ENCODE data around the gene S100A3.
"Not testable (repeated sequence)": the region's sequence is repeated elsewhere in the genome, so short reads cannot be mapped to it uniquely, and the experiment has no call there.

The S100A3 gene

DNA sequence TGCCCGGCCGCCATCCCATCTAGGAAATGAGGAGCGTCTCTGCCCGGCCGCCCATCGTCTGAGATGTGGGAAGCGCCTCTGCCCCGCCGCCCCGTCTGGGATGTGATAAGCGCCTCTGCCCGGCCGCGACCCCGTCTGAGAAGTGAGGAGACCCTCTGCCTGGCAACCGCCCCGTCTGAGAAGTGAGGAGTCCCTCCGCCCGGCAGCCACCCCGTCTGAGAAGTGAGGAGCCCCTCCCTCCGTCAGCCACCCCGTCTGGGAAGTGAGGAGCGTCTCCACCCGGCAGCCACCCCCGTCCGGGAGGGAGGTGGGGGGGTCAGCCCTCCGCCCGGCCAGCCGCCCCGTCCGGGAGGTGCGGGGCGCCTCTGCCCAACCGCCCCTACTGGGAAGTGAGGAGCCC, 33.8 kb upstream of the S100A3 start:
- H3K27me3 ChIP-seq (ENCODE audit: control insufficient read depth in 3 of 3, insufficient read depth in 3 of 3, low read depth in 1 of 3, low read length in 3 of 3): not testable (repeated sequence)
- WGBS, 2 donors (ENCODE audit: extremely low coverage in 2 of 2, insufficient read length in 2 of 2, insufficient replicate concordance in 1 of 2): no CpG with 5 or more reads among the region's 34 CpGs

DNA sequence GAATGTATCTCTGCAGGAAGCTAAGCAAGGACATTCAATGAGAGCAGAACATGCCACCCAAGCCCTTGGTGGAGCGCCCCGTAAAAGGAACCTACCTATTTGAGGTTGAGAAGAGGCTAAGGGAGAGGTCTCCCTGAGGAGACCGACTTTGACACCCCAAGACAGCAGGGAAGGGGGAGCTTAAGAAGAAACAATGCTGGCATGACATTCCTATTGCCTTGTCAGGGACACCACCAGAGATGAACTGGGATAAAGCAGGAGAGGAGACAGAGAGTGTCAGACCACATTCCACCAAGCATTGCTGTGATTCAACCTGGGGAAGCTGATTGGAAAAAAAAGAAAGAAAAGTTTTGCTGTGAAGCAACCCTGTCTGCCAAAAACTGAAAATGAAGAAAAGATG, 29.9 kb upstream of the S100A3 start:
- WGBS, 2 donors (ENCODE audit: extremely low coverage in 2 of 2, insufficient read length in 2 of 2, insufficient replicate concordance in 1 of 2): no CpG with 5 or more reads among the region's 3 CpGs
- Histone ChIP-seq H2BK5ac (ENCODE audit: low read length) (no peak overlapping the region), H3K18ac (ENCODE audit: low read length) (no peak overlapping the region), H2AFZ (ENCODE audit: low read length) (peak overlapping the region; percentile 51), H2BK15ac (ENCODE audit: low read length) (no peak overlapping the region), H2BK12ac (ENCODE audit: low read length) (no peak overlapping the region), H3K79me1 (ENCODE audit: low read depth, low read length) (no peaks in the 10 kb centered on the region), H3K4me3 (ENCODE audit: low read length in 2 of 2) (no peak overlapping the region), H4K91ac (ENCODE audit: low read depth, low read length, poor library complexity) (no peak overlapping the region), H3K14ac (ENCODE audit: low read length) (no peak overlapping the region), H3K36me3 (replicated peaks in 1 of 2; ENCODE audit: control insufficient read depth in 2 of 2, insufficient read depth in 2 of 2, low read length in 2 of 2) (no peaks in the 10 kb centered on the region), H3K9me3 (replicated peaks in 1 of 2; ENCODE audit: control insufficient read depth in 2 of 2, insufficient read depth in 1 of 2, low read depth in 1 of 2, low read length in 2 of 2) (no peaks in the 10 kb centered on the region), H3K4ac (ENCODE audit: low read length) (no peak overlapping the region), H4K8ac (ENCODE audit: low read depth, low read length) (no peak overlapping the region), H2BK120ac (ENCODE audit: low read depth, low read length) (no peak overlapping the region), H3K4me2 (ENCODE audit: insufficient read depth, low read length, poor library complexity, severe bottlenecking) (no peak overlapping the region), H3K27ac (replicated peaks; ENCODE audit: low read length) (no peak overlapping the region), H3K23ac (ENCODE audit: low read depth, low read length, poor library complexity) (no peak overlapping the region), H3K4me1 (ENCODE audit: control insufficient read depth in 2 of 2, insufficient read depth in 1 of 2, low read depth in 1 of 2, low read length in 2 of 2) (peaks cover 8 to 15% of the 10 kb centered on the region in 2 donors), H3K9ac (ENCODE audit: low read depth, low read length, poor library complexity) (no peak overlapping the region), H3K27me3 (ENCODE audit: control insufficient read depth in 3 of 3, insufficient read depth in 3 of 3, low read depth in 1 of 3, low read length in 3 of 3) (no peaks in the 10 kb centered on the region), H2AK5ac (ENCODE audit: low read depth, low read length) (no peak overlapping the region)
- DNase-seq (ENCODE audit: low spot score): no peak

More for the DNA sequence above, 33.8 kb upstream of the S100A3 start:
- H3K9me3 ChIP-seq (replicated peaks in 1 of 2; ENCODE audit: control insufficient read depth in 2 of 2, insufficient read depth in 1 of 2, low read depth in 1 of 2, low read length in 2 of 2); H2BK5ac ChIP-seq (ENCODE audit: low read length); H4K8ac ChIP-seq (ENCODE audit: low read depth, low read length); H3K23ac ChIP-seq (ENCODE audit: low read depth, low read length, poor library complexity); H2AK5ac ChIP-seq (ENCODE audit: low read depth, low read length); H3K4me3 ChIP-seq (ENCODE audit: low read length in 2 of 2); H3K79me1 ChIP-seq (ENCODE audit: low read depth, low read length); H3K4ac ChIP-seq (ENCODE audit: low read length); H3K9ac ChIP-seq (ENCODE audit: low read depth, low read length, poor library complexity); DNase-seq (ENCODE audit: low spot score); H4K91ac ChIP-seq (ENCODE audit: low read depth, low read length, poor library complexity); H2BK15ac ChIP-seq (ENCODE audit: low read length); H3K36me3 ChIP-seq (replicated peaks in 1 of 2; ENCODE audit: control insufficient read depth in 2 of 2, insufficient read depth in 2 of 2, low read length in 2 of 2); H3K4me2 ChIP-seq (ENCODE audit: insufficient read depth, low read length, poor library complexity, severe bottlenecking); H3K14ac ChIP-seq (ENCODE audit: low read length); H3K27ac ChIP-seq (replicated peaks; ENCODE audit: low read length); H2BK120ac ChIP-seq (ENCODE audit: low read depth, low read length); H2AFZ ChIP-seq (ENCODE audit: low read length); H3K18ac ChIP-seq (ENCODE audit: low read length); H2BK12ac ChIP-seq (ENCODE audit: low read length): not testable (repeated sequence)
- peaks cover 10 to 17% of the 10 kb centered on the region in 2 donors for H3K4me1 ChIP-seq (ENCODE audit: control insufficient read depth in 2 of 2, insufficient read depth in 1 of 2, low read depth in 1 of 2, low read length in 2 of 2)

DNA sequence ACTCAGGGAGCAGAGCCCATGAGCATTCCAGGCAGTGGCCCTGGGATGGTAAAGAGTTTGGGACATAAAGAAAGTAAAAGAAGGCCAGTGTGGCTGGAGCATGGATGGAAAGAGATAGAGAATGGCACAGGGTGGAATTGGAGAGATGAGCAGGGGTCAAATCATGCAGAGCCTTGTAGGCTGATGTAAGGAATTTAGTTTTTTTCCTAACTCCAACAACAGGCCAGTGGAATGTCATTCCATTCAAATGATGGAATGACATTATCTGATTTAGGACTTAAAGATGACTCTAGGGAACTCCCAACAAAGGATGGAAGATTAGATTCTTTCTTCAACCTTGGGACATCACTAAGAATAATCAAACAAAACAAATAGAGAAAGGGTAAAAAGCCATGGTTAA, 29.4 kb upstream of the S100A3 start:
- H2BK5ac ChIP-seq (ENCODE audit: low read length): no peak overlapping the region
- no peak overlapping the region for H3K23ac ChIP-seq (ENCODE audit: low read depth, low read length, poor library complexity)
- H2BK15ac ChIP-seq (ENCODE audit: low read length): no peak overlapping the region
- H3K27ac ChIP-seq (replicated peaks; ENCODE audit: low read length): no peak overlapping the region
- no peaks in the 10 kb centered on the region for H3K9me3 ChIP-seq (replicated peaks in 1 of 2; ENCODE audit: control insufficient read depth in 2 of 2, insufficient read depth in 1 of 2, low read depth in 1 of 2, low read length in 2 of 2)
- no peak overlapping the region for H3K18ac ChIP-seq (ENCODE audit: low read length)
- H3K4me1 ChIP-seq (ENCODE audit: control insufficient read depth in 2 of 2, insufficient read depth in 1 of 2, low read depth in 1 of 2, low read length in 2 of 2): peaks cover 7 to 13% of the 10 kb centered on the region in 2 donors
- no peaks in the 10 kb centered on the region for H3K27me3 ChIP-seq (ENCODE audit: control insufficient read depth in 3 of 3, insufficient read depth in 3 of 3, low read depth in 1 of 3, low read length in 3 of 3)
- no peak for DNase-seq (ENCODE audit: low spot score)
- H2AFZ ChIP-seq (ENCODE audit: low read length): peak overlapping the region; percentile 51
- no peak overlapping the region for H3K4me3 ChIP-seq (ENCODE audit: low read length in 2 of 2)
- H3K9ac ChIP-seq (ENCODE audit: low read depth, low read length, poor library complexity): no peak overlapping the region
- H3K14ac ChIP-seq (ENCODE audit: low read length): no peak overlapping the region
- H3K4ac ChIP-seq (ENCODE audit: low read length): no peak overlapping the region
- H4K8ac ChIP-seq (ENCODE audit: low read depth, low read length): no peak overlapping the region
- H3K36me3 ChIP-seq (replicated peaks in 1 of 2; ENCODE audit: control insufficient read depth in 2 of 2, insufficient read depth in 2 of 2, low read length in 2 of 2): no peaks in the 10 kb centered on the region
- H3K4me2 ChIP-seq (ENCODE audit: insufficient read depth, low read length, poor library complexity, severe bottlenecking): no peak overlapping the region
- H2AK5ac ChIP-seq (ENCODE audit: low read depth, low read length): no peak overlapping the region
- H2BK12ac ChIP-seq (ENCODE audit: low read length): no peak overlapping the region
- H4K91ac ChIP-seq (ENCODE audit: low read depth, low read length, poor library complexity): no peak overlapping the region
- H3K79me1 ChIP-seq (ENCODE audit: low read depth, low read length): no peaks in the 10 kb centered on the region
- no peak overlapping the region for H2BK120ac ChIP-seq (ENCODE audit: low read depth, low read length)

DNA sequence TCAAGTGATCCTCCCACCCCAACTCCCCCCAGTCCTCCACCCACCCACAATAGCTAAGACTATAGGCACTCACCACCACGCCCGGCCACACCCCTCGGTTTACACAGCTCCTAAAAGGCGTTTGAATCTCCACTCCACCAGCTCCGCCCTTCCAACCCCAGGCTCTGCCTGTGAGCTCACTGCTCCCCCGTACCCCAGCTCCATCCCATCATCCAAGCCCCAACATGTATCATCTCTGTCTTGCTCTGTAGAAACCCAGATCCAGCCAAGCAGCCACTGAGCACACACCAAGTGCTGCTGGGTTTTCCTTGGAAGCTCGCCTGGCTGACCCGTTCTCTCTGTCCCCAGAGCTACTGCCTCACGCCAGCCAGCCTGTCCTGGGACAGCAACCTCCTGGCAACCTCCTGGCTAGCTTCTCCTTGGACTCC, 28.6 kb upstream of the S100A3 start:
- Histone ChIP-seq H3K27ac (replicated peaks; ENCODE audit: low read length) (no peak overlapping the region), H3K4me3 (ENCODE audit: low read length in 2 of 2) (no peak overlapping the region), H2AFZ (ENCODE audit: low read length) (no peak overlapping the region)

More for the DNA sequence above, 28.6 kb upstream of the S100A3 start:
- no peak overlapping the region for H2BK15ac ChIP-seq (ENCODE audit: low read length)
- H3K4ac ChIP-seq (ENCODE audit: low read length): no peak overlapping the region
- H3K4me2 ChIP-seq (ENCODE audit: insufficient read depth, low read length, poor library complexity, severe bottlenecking): no peak overlapping the region
- no peak overlapping the region for H4K8ac ChIP-seq (ENCODE audit: low read depth, low read length)
- no peaks in the 10 kb centered on the region for H3K27me3 ChIP-seq (ENCODE audit: control insufficient read depth in 3 of 3, insufficient read depth in 3 of 3, low read depth in 1 of 3, low read length in 3 of 3)
- no peak overlapping the region for H2BK5ac ChIP-seq (ENCODE audit: low read length)
- peaks cover 7 to 13% of the 10 kb centered on the region in 2 donors for H3K4me1 ChIP-seq (ENCODE audit: control insufficient read depth in 2 of 2, insufficient read depth in 1 of 2, low read depth in 1 of 2, low read length in 2 of 2)
- H3K36me3 ChIP-seq (replicated peaks in 1 of 2; ENCODE audit: control insufficient read depth in 2 of 2, insufficient read depth in 2 of 2, low read length in 2 of 2): no peaks in the 10 kb centered on the region
- no peaks in the 10 kb centered on the region for H3K79me1 ChIP-seq (ENCODE audit: low read depth, low read length)
- no peak overlapping the region for H2BK120ac ChIP-seq (ENCODE audit: low read depth, low read length)
- H3K9ac ChIP-seq (ENCODE audit: low read depth, low read length, poor library complexity): no peak overlapping the region
- peak overlapping the region; percentile 8 for H3K18ac ChIP-seq (ENCODE audit: low read length)
- no peak overlapping the region for H2BK12ac ChIP-seq (ENCODE audit: low read length)
- H2AK5ac ChIP-seq (ENCODE audit: low read depth, low read length): no peak overlapping the region
- DNase-seq (ENCODE audit: low spot score): no peak
- no peaks in the 10 kb centered on the region for H3K9me3 ChIP-seq (replicated peaks in 1 of 2; ENCODE audit: control insufficient read depth in 2 of 2, insufficient read depth in 1 of 2, low read depth in 1 of 2, low read length in 2 of 2)
- no peak overlapping the region for H3K14ac ChIP-seq (ENCODE audit: low read length)
- no CpG with 5 or more reads among the region's 9 CpGs for WGBS, 2 donors (ENCODE audit: extremely low coverage in 2 of 2, insufficient read length in 2 of 2, insufficient replicate concordance in 1 of 2)
- H4K91ac ChIP-seq (ENCODE audit: low read depth, low read length, poor library complexity): no peak overlapping the region
- H3K23ac ChIP-seq (ENCODE audit: low read depth, low read length, poor library complexity): no peak overlapping the region

All from neuronal stem cell (in vitro differentiated cells).